Keratinocyte (primary cell): Measurements from ENCODE around the gene OGDH.

Experiments
- EZH2 ChIP-seq: IDR thresholded peaks from one replicate; pipeline ENCODE4 v1.6.1; 2012; ENCODE audit warnings: inconsistent platforms, mild to moderate bottlenecking, low read length, moderate library complexity
- TF ChIP-seq, protein P1 (sequence below), 3 experiments: IDR thresholded peaks in 1 of 3; conservative IDR thresholded peaks in 1 of 3; optimal IDR thresholded peaks in 1 of 3; 2 replicates in 2 of 3; 3 replicates in 1 of 3; pipeline versions ENCODE3 to v1.5.1; 2011; ENCODE audit warnings: low read length in 3 of 3, mild to moderate bottlenecking in 3 of 3, moderate library complexity in 2 of 3, control low read depth in 1 of 3, inconsistent platforms in 1 of 3; ENCODE audit not compliant: insufficient read depth in 2 of 3; ENCODE audit errors: extremely low read depth in 1 of 3

DNA sequence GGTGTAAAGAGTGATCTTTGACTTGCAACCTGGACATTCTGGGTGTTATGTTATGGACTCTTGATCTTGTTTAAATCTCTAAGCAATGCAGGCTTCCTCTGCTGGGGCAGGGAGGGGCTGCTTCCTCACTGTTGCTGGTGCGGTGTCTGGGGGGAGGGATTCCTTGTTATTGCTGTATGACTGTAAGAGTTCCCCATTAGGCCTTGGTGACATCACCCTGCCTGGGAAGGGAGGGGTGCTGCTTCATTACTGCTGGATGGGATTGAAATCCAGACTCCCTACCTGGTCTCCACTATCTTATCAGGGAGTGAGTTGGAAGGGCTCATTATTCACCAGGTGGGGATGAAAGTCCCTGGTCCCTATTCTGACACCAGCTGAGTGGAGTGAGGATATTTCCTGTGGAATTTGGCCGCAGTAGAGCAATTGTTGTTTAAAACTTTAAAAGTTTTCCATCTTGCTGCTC lies 8.8 kb downstream of the OGDH start:
- no peak for TF ChIP-seq EZH2
- TF ChIP-seq, protein P1, sequence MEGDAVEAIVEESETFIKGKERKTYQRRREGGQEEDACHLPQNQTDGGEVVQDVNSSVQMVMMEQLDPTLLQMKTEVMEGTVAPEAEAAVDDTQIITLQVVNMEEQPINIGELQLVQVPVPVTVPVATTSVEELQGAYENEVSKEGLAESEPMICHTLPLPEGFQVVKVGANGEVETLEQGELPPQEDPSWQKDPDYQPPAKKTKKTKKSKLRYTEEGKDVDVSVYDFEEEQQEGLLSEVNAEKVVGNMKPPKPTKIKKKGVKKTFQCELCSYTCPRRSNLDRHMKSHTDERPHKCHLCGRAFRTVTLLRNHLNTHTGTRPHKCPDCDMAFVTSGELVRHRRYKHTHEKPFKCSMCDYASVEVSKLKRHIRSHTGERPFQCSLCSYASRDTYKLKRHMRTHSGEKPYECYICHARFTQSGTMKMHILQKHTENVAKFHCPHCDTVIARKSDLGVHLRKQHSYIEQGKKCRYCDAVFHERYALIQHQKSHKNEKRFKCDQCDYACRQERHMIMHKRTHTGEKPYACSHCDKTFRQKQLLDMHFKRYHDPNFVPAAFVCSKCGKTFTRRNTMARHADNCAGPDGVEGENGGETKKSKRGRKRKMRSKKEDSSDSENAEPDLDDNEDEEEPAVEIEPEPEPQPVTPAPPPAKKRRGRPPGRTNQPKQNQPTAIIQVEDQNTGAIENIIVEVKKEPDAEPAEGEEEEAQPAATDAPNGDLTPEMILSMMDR (optimal IDR thresholded peaks at IDR 0.05 in 1 of 3, IDR thresholded peaks at IDR 0.05 in 1 of 3, conservative IDR thresholded peaks at IDR 0.05 in 1 of 3; ENCODE audit: extremely low read depth in 1 of 3, insufficient read depth in 2 of 3, low read length in 3 of 3) = no peak
